CD4-positive, alpha-beta T cell (primary cell): ENCODE measurements around the gene SLC39A9. TPM values are rescaled to one million over a fixed set of nuclear protein-coding genes. Genes with fewer than 3 reads are reported as not detected.

Experiments
- ATAC-seq: fragments of 200-7000 bp; cut with Tn5 transposase; one replicate; pipeline ENCODE4 v1.10.0; 2022; ENCODE audit warnings: mild to moderate bottlenecking; ENCODE audit not compliant: poor library complexity
- CTCF ChIA-PET: fragments of 350-600 bp; sonication (Branson Sonifier 250); formaldehyde crosslinking; loops from one replicate; lab custom pipeline; 2021; ENCODE audit warnings: antibody characterized with exemption, inconsistent platforms; lab: Charles Lee
- POLR2A ChIA-PET: fragments of 350-600 bp; sonication (Branson Sonifier 250); formaldehyde crosslinking; loops from one replicate; lab custom pipeline; 2021; ENCODE audit warnings: antibody characterized with exemption, inconsistent platforms; lab: Charles Lee
- DNase-seq, 14 experiments: peaks; one replicate each; pipeline ENCODE4 v3.0.0-alpha.2; 2013 to 2020; ENCODE audit warnings: mixed read lengths in 2 of 14
- H3K27ac ChIP-seq, 2 donors: one replicate each; pipeline versions ENCODE4 v1.5.1 to v1.7.0; 2013; ENCODE audit warnings: low read length in 2 of 2, low read depth in 1 of 2, mild to moderate bottlenecking in 1 of 2
- H3K27me3 ChIP-seq, 2 experiments: 1 replicate in 1 of 2; 2 replicates in 1 of 2; pipeline versions ENCODE4 v1.6.1 to v1.7.0; 2013; ENCODE audit warnings: low read length in 2 of 2, control low read depth in 1 of 2, mild to moderate bottlenecking in 1 of 2, moderate library complexity in 1 of 2; ENCODE audit not compliant: insufficient read depth in 2 of 2, control insufficient read depth in 1 of 2
- H3K36me3 ChIP-seq: one replicate; pipeline ENCODE4 v1.6.1; 2013; ENCODE audit warnings: low read length, control low read depth; ENCODE audit not compliant: insufficient read depth
- H3K4me1 ChIP-seq: one replicate; pipeline ENCODE4 v1.6.1; 2013; ENCODE audit warnings: low read length, control low read depth; ENCODE audit not compliant: insufficient read depth
- H3K4me3 ChIP-seq: one replicate; pipeline ENCODE4 v1.5.1; 2013; ENCODE audit warnings: mild to moderate bottlenecking, low read length, moderate library complexity
- H3K9me3 ChIP-seq, 2 experiments: 1 replicate in 1 of 2; 2 replicates in 1 of 2; pipeline versions ENCODE4 v1.6.1 to v1.7.0; 2013; ENCODE audit warnings: low read length in 2 of 2, mild to moderate bottlenecking in 2 of 2, control low read depth in 1 of 2, moderate library complexity in 1 of 2; ENCODE audit not compliant: control insufficient read depth in 1 of 2, insufficient read depth in 1 of 2
- H3K27ac Mint-ChIP-seq: one replicate; pipeline ENCODE4 v1.8.0; 2020; ENCODE audit warnings: mixed read lengths
- H3K27me3 Mint-ChIP-seq: one replicate; pipeline ENCODE4 v1.8.0; 2021; ENCODE audit warnings: mixed read lengths
- H3K36me3 Mint-ChIP-seq: one replicate; pipeline ENCODE4 v1.8.0; 2021; ENCODE audit warnings: low read depth, mixed read lengths
- H3K4me1 Mint-ChIP-seq: one replicate; pipeline ENCODE4 v1.8.0; 2021; ENCODE audit warnings: low read depth, mixed read lengths
- H3K4me3 Mint-ChIP-seq: one replicate; pipeline ENCODE4 v1.8.0; 2020; ENCODE audit warnings: mild to moderate bottlenecking, mixed read lengths
- H3K9me3 Mint-ChIP-seq: one replicate; pipeline ENCODE4 v1.8.0; 2020; ENCODE audit warnings: mixed read lengths
- intact Hi-C, 2 experiments: fragments of 100-400 bp; cut with DNase I in 1 of 2; cut with micrococcal nuclease in 1 of 2; formaldehyde crosslinking; loops; one replicate each; pipeline versions ENCODE4 v1.15.1 to v1.9.0; 2023 to 2025; cut with DNase I, micrococcal nuclease
- total RNA-seq, 174 experiments: library from RNA in 2 of 174; stranded (reverse) in 2 of 174; gene quantifications; one replicate each; pipeline ENCODE4 v1.2.3 and lab custom pipeline; 2021 to 2026
- TF ChIP-seq, protein P1 (sequence below): fragments of 200-600 bp; IDR thresholded peaks from one replicate; pipeline ENCODE4 v1.8.0; 2022; ENCODE audit warnings: antibody characterized with exemption, mild to moderate bottlenecking

Gene SLC39A9
- total RNA-seq, 2 experiments from 2014 or later = 19.5 to 20.5 TPM

DNA sequence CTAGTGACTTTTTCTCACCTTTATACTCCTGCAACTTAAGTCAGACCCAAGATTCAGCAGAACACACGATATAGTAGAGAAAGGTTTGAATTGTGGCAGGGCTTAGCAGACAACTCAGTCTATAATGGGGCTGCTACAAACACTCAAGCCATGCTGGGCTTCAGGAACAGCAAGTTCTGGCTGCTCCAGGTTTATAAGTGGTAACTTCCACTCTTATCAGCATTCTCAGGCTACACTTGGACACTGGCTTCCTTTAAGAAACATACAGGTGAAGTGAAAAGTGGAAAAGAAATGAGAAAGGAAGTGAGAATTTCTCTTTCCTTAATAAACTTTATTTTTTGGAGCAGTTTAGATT lies 107.7 kb downstream of the SLC39A9 start:
- no peak for DNase-seq
- TF ChIP-seq, protein P1, sequence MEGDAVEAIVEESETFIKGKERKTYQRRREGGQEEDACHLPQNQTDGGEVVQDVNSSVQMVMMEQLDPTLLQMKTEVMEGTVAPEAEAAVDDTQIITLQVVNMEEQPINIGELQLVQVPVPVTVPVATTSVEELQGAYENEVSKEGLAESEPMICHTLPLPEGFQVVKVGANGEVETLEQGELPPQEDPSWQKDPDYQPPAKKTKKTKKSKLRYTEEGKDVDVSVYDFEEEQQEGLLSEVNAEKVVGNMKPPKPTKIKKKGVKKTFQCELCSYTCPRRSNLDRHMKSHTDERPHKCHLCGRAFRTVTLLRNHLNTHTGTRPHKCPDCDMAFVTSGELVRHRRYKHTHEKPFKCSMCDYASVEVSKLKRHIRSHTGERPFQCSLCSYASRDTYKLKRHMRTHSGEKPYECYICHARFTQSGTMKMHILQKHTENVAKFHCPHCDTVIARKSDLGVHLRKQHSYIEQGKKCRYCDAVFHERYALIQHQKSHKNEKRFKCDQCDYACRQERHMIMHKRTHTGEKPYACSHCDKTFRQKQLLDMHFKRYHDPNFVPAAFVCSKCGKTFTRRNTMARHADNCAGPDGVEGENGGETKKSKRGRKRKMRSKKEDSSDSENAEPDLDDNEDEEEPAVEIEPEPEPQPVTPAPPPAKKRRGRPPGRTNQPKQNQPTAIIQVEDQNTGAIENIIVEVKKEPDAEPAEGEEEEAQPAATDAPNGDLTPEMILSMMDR = no peak
- no peak for ATAC-seq
- Mint-ChIP-seq H3K4me3 (no peak overlapping the region), H3K36me3 (no peaks in the 10 kb centered on the region), H3K4me1 (no peaks in the 10 kb centered on the region), H3K27me3 (peaks cover 8% of the 10 kb centered on the region), H3K9me3 (no peaks in the 10 kb centered on the region), H3K27ac (no peak overlapping the region)
- POLR2A ChIA-PET = no interaction called here
- intact Hi-C loops = no loop called here
- CTCF ChIA-PET = no interaction called here
- Histone ChIP-seq H3K27me3 (no peaks in the 10 kb centered on the region), H3K4me1 (no peaks in the 10 kb centered on the region), H3K4me3 (no peak overlapping the region), H3K36me3 (no peaks in the 10 kb centered on the region), H3K9me3 (no peaks in the 10 kb centered on the region), H3K27ac (no peak overlapping the region)

Other genes with a start within 250 kb of the SLC39A9 start
- gene DCAF5, start 245.6 kb upstream of the SLC39A9 start, total RNA-seq = 10 to 100 TPM; 60.9 to 61.5 TPM
- gene EXD2, start 207.2 kb upstream of the SLC39A9 start, total RNA-seq = 1 to 10 TPM; 6.6 to 7.0 TPM
- not detected for gene GALNT16, start 138.5 kb upstream of the SLC39A9 start, total RNA-seq
- 10 to 100 TPM; 87.0 to 96.3 TPM for gene ERH, start 393 bp upstream of the SLC39A9 start, total RNA-seq
- under 1 TPM; 0.47 to 0.63 TPM for gene PLEKHD1, start 86.0 kb downstream of the SLC39A9 start, total RNA-seq
- not detected for gene CCDC177, start 176.2 kb downstream of the SLC39A9 start, total RNA-seq
- gene SUSD6, start 212.9 kb downstream of the SLC39A9 start, total RNA-seq = 10 to 100 TPM; 93.7 to 95.1 TPM